Inferior parietal cortex (tissue), 1 donor: Measurements from ENCODE around the gene GEMIN2.
A peak's percentile ranks its signal among the peaks of the same experiment; 100 is the strongest.
"Not testable (repeated sequence)": the region's sequence is repeated elsewhere in the genome, so short reads cannot be mapped to it uniquely, and the experiment has no call there.

Source experiments
- DNase-seq: peaks from one replicate; pipeline ENCODE4 v3.0.0-alpha.2; 2016; ENCODE audit errors: extremely low spot score

Gene GEMIN2

GRCh38 chr14:39109893-39110715 is 4.0 kb upstream of the GEMIN2 start:
- DNase-seq, result no peak

DNA sequence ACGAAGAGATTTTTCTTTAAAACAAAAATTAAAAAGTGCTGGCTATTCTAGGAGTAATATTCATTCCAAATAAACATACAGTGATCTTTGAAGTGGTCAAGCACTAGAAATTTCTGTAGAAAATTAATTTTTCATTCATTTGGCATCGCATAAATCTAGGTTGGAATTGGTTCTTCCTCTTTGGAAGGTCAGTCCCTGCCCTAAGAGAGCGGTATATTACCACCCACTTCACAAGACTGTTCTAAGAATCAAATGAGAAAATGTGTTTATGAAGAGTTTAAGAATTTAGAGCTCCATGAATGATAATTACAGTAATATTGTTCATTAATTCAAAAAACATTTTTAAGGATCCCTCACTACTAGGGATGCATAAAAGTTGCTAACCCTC is 444 bp upstream of the GEMIN2 start:
- DNase-seq, result no peak

DNA sequence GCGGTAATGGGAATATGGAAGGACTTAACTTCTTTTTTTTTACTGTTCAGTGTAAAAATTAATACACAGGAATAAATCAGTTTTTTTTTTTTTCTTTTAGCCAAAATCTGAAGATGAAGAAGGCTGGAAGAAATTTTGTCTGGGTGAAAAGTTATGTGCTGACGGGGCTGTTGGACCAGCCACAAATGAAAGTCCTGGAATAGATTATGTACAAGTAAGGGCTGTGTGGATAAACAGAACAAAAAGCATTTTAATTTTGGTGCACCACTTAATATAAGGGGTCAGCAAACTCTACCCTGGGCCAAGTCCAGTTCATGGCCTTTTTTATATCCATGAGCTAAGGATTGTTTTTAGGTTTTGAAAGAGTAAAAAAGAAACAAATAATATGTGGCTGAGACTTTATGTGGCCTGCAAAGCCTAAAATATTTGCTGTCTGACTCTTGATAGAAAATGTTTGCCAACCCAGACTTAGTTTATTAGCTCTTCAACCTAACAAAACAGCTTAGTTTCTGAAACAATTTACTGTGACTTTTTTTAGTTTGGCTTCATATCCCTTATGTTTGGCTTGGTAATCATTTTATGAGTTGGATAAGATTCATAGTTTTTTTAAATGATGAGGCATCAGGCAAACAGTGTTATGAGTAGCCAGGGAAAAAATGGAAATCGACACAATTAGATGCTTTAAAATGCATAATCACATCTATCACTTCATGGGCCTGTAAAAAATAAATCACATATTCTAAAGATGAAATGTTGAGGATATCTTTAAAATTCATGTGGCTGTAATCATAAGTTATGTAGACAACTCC is 8.4 kb downstream of the GEMIN2 start:
- no peak for DNase-seq

DNA sequence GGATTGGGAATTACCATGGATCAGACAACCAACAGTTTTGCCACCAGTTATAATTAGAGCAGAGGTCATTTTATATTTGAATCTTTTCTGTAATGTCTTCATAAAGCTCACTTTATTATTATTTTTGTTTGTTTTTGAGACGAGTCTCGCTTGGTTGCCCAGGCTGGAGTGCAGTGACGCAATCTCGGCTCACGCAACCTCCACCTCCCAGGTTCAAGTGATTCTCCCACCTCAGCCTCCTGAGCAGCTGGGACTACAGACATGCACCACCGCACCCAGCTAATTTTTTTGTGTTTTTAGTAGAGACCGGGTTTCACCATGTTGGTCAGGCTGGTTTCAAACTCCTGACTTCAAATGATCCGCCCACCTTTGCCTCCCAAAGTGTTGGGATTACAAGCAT is 23.7 kb downstream of the GEMIN2 start:
- DNase-seq, result not testable (repeated sequence)

GRCh38 chr14:39138440-39138839 is 24.3 kb downstream of the GEMIN2 start:
- no peak for DNase-seq

DNA sequence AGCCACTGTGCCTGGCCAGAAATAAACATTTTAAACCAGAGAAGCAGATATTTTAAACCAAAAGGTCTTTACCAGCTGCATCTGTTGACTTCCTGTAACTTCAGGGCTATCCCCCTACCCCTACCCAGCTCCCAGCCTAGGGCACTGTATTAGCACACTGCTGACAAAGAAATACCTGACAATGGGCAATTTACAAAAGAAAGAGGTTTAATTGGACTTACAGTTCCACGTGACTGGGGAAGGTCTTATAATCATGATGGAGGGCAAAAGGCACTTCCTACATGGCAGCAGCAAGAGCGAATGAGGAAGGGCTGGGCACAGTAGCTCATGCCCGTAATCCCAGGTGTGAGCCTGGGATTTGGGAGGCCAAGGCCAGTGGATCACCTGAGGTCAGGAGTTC is 26.0 kb downstream of the GEMIN2 start:
- DNase-seq, result no peak

DNA sequence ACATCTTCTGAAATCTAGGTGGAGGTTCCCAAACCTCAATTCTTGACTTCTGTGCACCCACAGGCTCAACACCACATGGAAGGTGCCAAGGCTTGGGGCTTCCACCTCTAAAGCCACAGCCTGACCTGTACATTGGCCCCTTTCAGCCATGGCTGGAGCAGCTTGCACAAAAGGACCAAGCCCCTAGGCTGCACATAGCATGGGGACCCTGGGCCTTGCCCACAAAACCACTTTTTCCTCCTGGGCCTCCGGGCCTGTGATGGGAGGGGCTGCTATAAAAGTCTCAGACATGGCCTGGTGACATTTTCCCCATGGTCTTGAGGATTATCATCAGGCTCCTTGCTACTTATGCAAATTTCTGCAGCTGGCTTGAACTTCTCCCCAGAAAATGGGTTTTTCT is 27.5 kb downstream of the GEMIN2 start:
- DNase-seq, result not testable (repeated sequence)

DNA sequence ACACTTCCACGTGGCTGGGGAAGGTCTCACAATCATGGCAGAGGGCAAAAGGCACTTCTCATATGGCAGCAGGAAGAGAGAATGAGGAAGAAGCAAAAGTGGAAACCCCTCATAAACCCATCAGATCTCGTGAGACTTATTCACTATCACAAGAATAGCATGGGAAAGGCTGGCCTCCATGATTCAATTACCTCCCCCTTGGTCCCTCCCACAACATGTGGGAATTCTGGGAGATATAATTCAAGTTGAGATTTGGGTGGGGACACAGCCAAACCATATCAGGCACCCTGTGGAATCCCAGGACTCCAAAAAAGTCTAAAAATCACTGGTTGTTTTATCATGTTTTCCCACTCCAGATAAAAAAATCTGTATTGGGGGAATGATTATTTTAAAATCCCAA is 29.1 kb downstream of the GEMIN2 start:
- not testable (repeated sequence) for DNase-seq

GRCh38 chr14:39145266-39145966 is 31.3 kb downstream of the GEMIN2 start:
- DNase-seq, result peak; percentile 22

DNA sequence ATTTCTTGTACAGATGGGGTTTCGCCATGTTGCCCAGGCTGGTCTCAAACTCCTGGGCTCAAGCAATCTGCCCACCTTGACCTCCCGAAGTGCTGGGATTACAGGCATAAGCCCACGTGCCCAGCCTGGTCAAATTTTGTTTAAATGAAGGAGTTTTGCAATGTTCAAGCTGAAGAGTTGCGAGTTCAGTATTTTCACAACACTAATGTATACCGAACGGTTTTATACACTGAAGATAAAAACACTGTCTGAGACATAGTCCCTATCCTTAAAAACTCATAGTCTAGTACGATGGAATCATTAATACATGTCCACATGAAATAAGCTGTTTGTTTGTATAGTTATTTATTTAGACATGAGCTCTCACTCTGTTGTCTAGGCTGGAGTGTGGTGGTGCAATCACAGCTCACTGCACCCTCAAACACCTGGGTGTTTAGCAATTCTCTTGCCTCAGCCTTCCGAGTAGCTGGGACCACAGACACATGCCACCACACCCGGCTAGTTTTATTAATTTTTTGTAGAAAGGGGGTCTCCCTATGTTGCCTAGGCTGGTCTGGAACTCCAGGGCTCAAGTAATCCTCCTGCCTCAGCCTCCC is 40.6 kb downstream of the GEMIN2 start:
- no peak for DNase-seq

DNA sequence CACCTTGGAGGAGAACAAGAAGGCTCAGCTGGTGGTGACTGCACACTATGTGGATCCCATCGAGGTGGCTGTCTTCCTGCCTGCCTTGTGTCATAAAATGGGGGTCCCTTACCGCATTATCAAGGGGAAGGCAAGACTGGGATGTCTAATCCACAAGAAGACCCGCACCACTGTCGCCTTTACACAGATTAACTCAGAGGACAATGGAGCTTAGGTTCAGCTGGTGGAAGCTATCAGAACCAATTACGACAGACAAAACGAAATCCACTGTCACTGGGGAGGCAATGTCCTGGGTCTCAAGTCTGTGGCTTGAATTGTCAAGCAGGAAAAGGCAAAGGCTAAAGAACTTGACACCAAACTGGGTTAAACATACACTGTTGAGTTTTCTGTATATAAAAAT is 43.4 kb downstream of the GEMIN2 start:
- DNase-seq, result no peak

DNA sequence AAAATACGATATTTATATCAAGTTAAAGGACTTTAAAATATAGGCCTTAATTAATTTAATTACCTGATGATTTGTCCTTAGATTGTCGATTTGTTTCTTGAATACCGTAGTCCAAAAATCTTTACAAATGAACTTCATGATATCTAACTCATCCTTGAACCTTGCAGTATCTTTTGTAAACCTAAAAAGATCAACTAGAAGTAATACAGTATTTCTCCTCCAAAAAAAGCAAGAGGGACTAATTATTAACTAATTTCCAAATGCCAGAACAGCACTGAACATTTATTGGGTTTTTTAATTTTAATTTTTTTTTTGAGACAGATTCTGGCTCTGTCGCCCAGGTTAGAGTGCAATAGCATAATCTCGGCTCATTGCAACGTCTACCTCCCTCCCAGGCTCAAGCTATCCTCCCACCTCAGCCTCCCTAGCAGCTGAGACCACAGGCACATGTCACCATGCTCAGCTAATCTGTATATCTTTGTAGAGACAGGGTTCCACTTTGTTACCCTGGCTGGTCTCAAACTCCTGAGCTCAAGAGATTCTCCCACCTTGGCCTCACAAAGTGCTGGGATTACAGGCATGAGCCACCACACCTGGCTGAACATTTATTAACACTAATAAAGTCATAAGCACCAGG is 44.2 kb downstream of the GEMIN2 start:
- DNase-seq, result no peak

GRCh38 chr14:39160494-39160893 is 46.4 kb downstream of the GEMIN2 start:
- DNase-seq, result no peak

- DNase-seq, result not testable (repeated sequence)
Measured at GRCh38 chr14:39167797-39168320, 53.7 kb downstream of the GEMIN2 start.

DNA sequence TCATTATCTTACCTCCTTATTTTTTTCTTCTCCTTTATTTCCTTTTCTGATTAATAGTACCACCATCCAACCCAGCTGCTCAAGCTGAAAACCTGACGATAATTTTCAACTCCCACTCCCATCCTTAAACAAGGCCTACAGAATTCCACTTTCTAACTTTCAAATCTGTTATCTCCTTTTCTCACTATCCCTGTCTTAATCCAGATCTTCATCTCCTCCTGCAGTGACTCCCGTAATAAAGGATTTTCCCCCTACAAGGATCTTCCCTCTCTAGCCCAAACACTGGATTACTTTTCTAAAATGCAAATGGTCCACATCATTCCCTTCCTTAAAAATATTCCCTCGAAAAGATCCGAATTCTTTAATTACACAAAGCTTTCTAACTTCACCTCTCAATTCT is 54.5 kb downstream of the GEMIN2 start:
- DNase-seq, result no peak

DNA sequence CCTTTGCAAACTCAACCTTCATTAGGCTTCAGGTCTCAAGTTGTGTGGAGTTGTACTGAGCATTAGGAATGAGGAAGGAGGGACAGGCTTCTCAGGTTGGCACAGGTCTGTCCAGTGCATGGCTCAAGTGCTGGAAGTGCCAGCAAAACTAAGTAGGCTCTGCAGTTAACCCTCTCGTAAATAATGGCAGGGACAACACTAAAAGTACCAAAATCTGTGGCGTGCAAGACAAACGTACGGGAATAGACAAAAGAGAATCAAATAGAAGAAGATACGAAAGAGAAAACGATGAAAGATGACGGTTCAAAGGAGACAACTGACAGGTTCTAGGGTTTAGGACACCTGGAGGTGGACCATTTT is 55.4 kb downstream of the GEMIN2 start:
- no peak for DNase-seq

DNA sequence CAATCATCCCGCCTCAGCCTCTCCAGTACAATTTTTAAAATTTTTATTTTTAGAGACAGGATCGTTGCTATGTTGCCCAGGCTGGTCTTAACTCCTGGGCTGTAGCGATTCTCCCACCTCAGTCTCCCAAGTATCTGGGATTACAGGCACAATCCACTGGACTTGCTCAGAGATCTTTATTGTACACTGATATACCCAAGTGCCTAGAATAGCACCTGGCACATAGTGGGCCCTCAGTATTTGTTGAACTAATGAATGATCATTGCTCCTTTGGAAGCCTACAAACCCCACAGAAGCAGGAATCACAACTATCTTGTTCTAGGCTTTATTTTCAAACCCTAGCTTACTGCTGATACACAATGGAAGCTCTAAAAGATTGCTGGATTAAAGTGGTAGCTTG is 59.1 kb downstream of the GEMIN2 start:
- no peak for DNase-seq

DNA sequence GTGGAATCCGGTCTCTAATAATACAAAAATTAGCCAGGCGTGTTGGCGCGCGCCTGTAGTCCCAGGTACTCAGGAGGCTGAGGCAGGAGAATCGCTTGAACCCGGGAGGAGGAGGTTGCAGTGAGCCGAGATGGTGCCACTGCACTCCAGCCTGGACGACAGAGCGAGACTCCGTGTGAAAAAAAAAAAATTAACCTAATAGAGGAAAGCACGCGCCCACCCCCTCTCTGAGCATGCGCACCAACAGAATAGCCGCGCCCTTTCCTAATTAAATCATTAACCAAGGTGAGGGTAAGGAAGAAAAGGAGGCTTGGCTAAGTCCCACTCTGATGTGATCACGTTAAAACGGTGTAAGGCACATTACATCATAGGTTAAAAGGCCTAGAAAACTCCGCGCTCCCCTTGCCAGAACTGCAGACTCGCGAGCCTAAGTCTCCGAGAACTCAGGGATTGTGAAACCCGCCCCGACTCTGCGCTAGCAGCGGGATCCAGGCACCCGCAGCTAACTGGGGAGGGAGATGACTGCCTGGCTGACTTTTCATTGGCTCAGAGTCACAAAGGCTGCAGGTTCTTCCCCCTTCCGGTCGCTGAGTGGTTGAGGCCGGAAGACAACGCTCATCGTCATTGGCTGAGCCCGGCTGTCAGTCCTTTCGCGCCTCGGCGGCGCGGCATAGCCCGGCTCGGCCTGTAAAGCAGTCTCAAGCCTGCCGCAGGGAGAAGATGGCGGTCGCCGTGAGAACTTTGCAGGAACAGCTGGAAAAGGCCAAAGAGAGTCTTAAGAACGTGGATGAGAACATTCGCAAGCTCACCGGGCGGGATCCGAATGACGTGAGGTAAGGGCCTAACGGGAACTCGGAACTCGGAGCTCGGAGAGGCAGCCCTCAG is 60.7 kb downstream of the GEMIN2 start, which contains the start of gene PNN:
PNN (plus strand) TSS at position 695 of the 885 bp plus-strand sequence; CDS start at position 721, 26 bp downstream.
- DNase-seq, result peak; percentile 98

DNA sequence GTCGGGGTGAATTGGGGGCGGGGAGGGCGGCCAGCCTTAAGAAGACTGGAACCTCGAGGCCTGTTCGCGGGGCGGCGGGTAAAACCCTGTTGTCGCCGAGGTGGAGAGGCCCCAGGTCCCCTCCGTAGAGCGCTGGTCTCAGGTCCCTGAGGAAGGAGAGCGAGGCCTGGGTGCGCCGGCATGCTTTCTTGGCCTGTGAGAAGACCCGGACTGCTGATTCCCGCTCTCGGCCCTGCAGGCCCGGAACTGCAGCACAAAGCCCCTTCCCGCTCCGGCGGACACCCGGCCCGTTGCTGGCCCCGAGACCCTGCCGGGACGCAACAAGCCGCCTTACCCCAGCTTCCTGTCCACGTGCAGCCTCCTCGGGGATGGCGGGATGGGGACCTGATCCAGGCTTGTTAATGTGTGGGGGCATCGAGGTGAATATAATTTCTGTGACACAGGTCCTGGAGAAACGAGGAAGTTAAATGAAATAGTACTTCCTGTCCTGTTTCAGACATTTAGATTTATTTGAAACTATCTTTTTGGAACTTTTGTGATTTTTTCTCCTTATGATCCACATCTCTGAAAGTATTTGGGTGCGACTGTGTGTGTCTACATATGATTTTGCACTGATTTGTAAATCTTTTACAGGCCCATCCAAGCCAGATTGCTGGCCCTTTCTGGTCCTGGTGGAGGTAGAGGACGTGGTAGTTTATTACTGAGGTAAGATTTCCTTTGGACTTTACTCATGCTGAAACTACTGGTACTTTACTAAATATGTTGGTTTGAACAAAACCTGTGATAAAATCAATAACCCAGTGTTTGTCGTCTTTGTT is 61.5 kb downstream of the GEMIN2 start:
- DNase-seq, result no peak
